DMS79 treated with DMSO at 0.1 percent for 48 hours (cell line): Measurements from ENCODE around the gene BCAT1.
"Not testable (repeated sequence)": the region's sequence is repeated elsewhere in the genome, so short reads cannot be mapped to it uniquely, and the experiment has no call there.

Source experiments
- DNase-seq: peaks from one replicate; lab custom pipeline; 2025; lab: John Stamatoyannopoulos, UW

The BCAT1 gene

GRCh38 chr12:24928131-24928530 is 20.8 kb downstream of the BCAT1 start:
- DNase-seq = no peak

DNA sequence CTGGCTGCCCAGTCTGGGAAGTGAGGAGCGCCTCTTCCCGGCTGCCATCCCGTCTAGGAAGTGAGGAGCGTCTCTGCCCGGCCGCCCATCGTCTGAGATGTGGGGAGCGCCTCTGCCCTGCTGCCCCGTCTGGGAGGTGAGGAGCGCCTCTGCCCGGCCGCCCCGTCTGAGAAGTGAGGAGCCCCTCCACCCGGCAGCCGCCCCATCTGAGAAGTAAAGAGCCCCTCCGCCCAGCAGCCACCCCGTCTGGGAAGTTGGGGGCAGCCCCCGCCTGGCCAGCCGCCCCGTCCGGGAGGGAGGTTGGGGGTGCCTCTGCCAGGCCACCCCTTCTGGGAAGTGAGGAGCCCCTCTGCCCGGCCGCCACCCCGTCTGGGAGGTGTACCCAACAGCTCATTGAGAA is 22.8 kb downstream of the BCAT1 start:
- not testable (repeated sequence) for DNase-seq

DNA sequence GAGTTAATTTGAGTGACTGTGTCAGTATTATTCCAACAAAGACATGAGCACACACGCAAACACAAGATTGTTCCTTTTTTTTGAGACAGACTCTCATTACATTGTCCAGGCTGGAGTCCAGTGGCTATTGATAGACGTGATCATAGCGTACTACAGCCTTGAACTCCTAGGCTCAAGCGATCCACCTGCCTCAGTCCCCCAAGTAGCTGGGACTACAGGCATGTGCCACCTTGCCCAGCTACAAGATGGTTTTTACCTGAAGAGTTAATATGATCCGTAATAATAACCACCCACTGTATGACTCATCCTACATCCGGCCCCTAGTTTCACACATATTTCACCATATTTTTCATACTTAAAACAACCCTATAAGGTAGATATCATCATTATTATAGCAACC is 26.8 kb downstream of the BCAT1 start:
- no peak for DNase-seq

DNA sequence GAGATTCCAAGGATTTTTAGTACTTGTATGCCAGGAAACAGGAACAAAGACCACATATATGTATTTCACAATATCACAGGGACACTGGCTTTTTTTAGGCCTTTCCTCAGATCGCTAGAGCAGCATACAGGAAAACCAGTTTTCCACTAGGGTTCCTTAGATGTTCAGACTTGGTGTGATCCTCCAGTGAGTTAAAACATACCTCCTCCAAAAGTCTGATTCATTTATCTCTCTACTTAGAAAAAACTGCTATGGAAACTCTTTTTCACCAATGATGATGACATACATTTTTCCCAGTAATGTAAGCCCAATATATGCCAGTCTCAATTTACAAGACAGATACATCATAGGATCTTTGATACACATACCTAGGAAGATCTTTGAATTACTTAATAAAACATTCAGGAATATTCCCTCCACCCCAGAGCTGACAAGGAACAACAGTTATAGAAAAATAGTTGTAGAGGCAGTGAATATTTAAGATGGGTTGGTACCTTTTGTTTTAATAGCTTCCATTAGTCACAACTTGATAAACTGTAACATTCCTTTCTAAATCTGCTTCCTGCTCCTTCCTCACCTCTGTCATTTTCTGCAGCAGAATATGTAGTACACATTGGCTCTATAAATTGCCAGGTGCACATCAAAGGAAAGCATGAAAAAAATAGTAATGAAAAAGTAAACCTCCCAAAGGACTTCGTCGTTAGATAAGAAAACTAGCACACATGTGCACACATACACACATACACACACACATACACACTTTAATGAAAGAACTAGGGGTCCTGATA is 27.5 kb downstream of the BCAT1 start:
- DNase-seq = no peak

GRCh38 chr12:24920141-24920540 is 28.8 kb downstream of the BCAT1 start:
- no peak for DNase-seq

- DNase-seq = no peak
Measured at GRCh38 chr12:24919346-24920001, 29.4 kb downstream of the BCAT1 start.

DNA sequence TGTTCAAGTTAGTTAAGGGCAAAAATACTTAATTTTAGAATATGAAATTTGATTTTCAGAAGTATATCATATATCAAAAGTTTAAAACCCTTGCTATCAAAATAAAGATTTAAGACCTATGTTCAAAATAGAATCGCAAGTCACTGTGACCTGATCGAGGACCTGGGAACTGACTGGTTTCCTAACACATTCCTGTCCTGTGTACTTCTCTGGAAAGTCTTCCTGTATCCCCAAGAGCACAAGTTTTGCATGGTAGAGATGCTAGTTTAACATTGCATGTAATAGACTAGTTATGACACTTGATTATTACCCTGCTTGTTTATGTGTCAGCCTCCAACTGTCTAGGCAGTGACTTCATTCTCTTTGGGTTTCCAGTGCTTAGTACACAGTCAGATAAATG is 30.3 kb downstream of the BCAT1 start:
- DNase-seq = no peak

- no peak for DNase-seq
Measured at GRCh38 chr12:24915501-24915900, 33.4 kb downstream of the BCAT1 start.

GRCh38 chr12:24913953-24914352 is 34.9 kb downstream of the BCAT1 start:
- no peak for DNase-seq

GRCh38 chr12:24913130-24913529 is 35.8 kb downstream of the BCAT1 start:
- DNase-seq = no peak

GRCh38 chr12:24911271-24911791 is 37.6 kb downstream of the BCAT1 start:
- no peak for DNase-seq

- not testable (repeated sequence) for DNase-seq
Measured at GRCh38 chr12:24910192-24910591, 38.7 kb downstream of the BCAT1 start.

- DNase-seq = no peak
Measured at GRCh38 chr12:24909667-24910066, 39.2 kb downstream of the BCAT1 start.

DNA sequence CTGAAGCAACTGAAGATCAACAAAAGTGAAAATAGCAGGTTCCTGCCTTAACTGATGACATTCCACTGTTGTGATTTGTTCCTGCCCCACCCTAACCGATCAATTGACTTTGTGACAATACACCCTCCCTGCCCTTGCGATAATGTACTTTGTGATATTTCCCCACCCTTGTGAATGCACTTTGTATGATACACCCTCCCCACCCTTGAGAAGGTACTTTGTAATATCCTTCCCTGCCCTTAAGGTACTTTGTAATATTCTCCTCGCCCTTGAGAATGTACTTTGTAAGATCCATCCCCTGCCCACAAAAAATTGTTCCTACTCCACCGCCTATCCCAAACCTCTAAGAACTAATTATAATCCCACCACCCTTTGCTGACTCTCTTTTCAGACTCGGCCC is 41.4 kb downstream of the BCAT1 start:
- no peak for DNase-seq

- no peak for DNase-seq
Measured at GRCh38 chr12:24906141-24906540, 42.8 kb downstream of the BCAT1 start.

DNA sequence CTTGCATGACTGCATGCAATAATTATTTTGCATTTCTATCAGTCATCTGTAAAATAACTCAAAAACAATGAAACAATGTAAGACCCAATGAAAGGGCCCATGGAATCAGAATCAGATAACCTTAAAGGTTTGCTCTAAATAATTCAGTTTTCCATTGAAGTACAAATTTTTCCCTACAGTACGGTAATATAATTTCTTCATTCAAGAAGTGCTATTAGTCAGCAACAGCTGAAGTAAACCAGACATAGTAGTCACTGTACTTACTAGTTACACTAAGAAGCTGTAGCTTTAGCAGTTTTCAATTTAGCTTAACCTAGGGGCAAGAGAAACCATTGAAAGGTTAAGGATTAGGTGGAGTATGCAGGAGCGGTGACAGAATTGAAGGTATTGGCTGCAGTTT is 43.5 kb downstream of the BCAT1 start:
- no peak for DNase-seq

GRCh38 chr12:24904871-24905270 is 44.0 kb downstream of the BCAT1 start:
- DNase-seq = no peak

DNA sequence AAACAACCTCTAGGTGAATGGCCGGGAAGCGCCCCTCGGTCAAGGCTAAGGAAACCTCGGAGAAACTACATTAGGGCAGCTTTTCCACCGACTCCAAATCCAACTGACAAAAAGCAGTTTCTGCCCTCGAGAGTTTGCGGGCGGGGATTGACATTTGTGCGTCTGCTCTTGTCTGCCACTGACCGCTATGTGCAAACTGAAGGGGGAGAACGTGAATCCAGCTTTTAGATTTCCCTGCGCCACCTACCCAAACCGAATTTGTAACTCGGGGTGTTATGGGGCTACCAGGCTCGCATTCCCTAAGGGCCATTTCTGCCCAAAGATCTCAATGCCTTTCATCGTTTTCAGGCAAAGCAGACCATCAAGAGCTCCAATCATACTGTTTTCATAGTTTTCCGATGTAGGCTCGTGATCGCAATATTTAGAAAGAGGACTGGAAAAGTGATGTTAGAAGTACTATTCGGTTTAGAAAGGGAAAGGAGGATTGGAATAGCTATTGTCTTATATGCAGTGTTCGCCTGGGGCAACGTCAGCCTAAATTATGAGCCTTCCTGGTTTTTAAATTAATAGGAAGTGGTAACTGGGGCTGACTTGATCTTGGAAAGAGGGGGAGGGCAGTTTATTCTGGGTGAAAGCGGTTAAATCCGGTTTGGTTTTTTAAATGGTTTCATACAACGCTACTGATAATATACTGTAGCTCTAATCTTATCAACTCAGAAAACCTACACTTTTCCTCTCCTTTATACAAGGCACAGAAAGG is 45.4 kb downstream of the BCAT1 start:
- DNase-seq = no peak

DNA sequence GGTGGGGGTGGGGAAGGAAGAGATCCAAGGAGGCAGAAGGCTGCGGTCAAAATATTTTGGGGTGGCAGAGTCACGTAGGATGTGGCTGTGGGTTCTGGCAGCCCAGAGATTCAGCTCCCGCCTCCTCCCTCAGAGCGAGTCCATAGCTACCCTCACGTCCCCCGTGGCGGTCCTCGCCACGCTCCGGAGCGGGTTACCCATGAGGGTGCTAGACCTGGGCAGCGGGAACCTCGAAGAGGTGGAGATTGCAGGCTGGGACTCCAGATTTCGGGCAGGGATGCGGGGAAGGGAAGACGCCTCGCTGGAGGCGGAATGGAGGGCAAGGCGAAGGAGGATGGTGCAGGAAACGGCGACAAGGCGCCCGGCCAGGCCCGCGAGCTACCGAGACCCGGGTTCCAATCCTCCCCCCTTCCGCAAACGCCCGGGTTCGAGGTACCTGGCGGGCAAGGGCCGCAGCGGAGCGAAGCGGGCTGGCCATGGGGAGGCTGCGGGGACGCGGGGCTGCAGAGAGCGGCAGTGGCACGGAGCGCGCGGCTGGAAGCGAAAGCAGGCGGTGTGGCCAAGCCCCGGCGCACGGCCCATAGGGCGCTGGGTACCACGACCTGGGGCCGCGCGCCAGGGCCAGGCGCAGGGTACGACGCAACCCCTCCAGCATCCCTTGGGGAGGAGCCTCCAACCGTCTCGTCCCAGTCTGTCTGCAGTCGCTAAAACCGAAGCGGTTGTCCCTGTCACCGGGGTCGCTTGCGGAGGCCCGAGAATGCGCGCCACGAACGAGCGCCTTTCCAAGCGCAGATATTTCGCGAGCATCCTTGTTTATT is 46.2 kb downstream of the BCAT1 start:
- DNase-seq = no peak

DNA sequence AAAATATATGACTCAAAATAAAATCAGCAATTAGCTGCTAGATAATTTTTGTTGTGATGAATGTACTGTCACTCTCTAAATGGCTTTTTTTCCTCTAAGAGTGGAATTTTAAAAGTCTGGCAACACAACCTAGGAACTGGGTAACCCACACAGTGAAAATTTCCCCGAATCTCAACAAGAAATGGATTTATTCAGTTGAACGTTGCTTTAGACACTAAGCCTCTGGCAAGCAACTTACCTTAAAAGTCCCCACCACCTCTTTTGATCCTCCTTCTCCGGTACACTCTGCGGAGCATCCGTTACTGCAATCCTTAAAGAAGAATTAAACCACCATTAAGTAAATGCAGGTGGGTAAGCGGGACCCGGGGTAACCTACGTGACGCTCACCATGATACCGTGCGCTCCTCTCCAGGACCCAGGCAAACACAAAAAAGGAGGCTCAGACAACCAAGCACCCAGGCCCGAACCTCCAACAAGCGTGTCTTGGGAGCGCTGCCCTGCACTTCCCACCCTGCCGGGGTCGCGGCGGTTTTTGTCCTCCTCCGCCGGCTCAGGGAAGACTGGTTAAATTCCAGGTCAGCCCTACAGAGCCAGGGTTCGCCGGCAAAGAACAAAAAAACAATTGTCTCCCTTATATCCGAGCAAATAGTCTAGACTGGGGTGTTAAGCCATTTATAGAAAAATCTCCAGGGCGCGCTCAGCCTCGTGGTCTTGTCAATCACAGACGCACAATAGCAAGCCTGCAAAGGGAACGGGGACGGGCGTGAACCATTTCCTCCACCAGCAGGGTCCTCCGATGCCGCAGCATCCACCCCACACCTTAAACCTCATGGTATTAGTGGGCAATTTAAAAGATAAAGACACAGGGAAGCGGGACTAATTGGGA is 47.1 kb downstream of the BCAT1 start:
- no peak for DNase-seq

DNA sequence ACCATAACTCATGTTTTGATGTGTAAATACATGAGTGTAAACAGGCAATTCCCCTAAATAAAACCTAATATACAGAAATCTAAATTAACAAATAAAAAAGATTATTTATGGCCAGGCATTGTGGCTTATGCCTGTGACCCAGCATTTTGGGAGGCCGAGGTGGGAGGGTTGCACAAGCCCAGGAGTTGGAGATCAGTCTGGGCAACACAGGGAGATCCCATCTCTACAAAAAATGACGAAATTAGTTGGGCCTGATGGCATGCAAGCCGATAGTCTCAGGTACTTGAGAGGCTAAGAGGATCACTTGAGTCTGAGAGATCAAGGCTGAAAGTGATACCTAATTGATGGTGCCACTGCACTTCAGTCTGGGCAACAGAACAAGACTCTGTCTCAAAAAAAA is 48.7 kb downstream of the BCAT1 start:
- DNase-seq = no peak
